T1000 (cell line): ENCODE results near the gene THAP4.
A peak's percentile ranks its signal among the peaks of the same experiment; 100 is the strongest.

ENCODE experiments used
- DNase-seq: peaks from one replicate; lab custom pipeline; 2025; ENCODE audit warnings: mixed read lengths; lab: John Stamatoyannopoulos, UW

Gene THAP4

DNA sequence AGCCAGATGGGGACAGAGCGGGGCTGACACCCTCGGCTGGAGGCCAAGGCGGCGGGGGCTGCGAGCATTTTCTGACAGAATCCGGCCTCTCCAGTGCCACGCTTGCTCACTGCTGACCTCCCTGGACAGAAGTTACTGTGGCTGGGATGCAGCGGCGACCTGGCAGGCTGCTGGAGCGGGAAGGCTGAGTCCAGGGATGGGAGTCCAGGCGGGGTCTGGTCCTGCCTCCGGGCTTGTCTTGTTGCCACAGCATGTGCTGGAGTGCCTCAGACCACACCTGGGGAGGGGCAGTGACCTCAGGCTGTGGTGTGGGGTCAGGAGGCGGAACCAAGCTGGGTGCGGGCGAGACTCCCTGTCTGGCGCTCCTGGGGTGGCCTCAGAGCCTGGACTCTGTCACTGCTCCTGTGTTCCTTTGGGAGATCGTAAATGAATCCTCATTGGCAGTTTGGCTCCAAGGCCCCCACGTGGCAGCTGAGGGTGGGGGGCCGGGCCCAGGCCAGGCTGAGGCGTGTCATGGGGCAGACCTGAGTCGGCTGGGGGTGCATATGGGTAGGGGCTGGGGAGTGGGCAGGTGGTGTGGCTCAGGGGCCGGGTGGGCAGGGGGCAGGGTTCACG, 72.9 kb downstream of the THAP4 start:
- DNase-seq, result no peak

DNA sequence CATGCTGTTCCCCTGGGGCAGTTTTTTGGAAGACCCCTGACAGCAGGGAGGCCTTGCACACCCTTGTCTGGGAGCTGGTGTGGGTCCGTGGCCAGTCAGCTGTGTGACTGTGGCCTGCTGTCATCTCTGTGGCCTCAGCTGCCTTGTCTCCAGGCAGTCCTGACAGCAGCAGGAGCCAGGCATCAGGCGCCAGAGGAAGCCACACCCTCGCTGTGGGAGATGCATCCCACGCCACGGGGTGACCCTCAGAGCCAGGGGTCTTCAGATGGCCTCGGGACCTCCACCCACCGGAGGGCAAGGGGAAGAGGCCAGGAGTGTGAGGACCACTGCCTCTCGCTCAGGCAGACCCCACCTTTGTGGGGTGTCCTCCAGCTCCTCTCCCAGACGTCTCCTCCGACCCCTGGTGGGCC, 73.4 kb downstream of the THAP4 start:
- no peak for DNase-seq

DNA sequence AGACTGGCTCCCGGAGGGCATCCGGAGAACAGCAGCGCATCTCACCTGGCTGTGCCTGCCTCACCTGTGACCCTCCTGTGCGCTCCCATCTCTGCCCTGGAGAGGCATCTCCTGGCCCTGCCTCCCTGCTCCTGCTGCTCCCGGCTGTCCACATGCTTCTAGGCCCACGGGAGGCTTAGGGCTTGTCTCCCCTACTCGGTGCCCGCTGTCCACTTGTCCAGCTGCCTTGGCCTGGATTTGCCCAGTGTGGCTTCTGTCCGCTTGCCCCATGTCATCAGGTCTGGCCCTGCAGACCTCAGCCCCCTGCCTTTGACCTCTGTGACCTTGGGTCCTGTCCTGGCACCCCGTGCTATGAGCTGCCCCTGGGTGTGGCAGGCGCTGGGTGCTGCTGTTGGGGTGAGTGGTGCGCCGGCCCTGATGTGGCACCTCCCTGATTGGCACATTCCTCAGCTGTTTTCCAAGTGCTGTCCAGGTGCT, 73.9 kb downstream of the THAP4 start:
- no peak for DNase-seq

DNA sequence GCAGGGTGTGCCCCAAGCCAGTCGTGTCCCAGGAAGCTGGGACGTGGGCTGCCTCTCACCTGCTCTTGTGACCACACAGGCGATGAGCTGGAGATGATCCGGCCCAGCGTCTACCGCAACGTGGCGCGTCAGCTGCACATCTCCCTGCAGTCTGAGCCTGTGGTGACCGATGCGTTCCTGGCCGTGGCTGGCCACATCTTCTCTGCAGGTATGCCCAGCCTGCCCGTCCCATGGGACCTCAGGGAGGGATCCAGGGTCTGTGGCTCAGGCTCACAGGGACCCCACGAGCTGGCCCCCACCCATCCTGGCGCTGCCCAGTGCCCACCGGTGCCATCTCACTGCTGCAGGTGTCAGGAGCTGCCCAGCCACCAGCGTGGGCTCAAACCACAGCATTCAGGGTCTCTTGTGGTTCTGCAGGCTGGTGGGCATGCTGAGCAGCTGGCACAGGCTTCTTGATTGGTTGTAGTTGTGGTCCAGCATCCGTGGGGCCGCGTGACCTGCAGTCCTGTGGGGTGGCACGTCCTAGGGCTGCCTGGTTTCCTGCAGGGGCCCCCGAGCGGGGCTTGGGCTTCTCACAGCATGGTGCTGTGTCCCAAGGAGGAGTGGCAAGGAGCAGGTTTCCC, 74.6 kb downstream of the THAP4 start:
- no peak for DNase-seq

DNA sequence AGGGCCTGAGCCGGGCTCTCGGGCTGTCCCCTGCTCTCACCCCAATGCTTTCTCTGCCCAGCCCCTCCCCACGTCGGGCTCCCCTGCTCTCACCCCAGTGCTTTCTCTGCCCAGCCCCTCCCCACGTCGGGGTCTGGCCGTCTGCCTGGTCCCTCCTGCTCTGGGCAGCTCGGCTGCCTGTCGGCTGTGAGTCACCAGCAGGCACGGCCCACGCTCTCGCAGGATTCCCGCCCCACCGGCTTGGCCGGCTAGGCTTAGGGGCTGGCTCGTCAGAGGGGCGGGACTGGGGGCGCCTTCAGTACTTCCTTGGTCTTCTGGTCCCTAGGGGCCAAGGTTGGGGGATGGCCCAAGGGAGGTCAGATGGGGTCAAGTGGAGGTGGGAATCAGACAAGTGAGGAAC, 75.1 kb downstream of the THAP4 start:
- peak; percentile 54 for DNase-seq

DNA sequence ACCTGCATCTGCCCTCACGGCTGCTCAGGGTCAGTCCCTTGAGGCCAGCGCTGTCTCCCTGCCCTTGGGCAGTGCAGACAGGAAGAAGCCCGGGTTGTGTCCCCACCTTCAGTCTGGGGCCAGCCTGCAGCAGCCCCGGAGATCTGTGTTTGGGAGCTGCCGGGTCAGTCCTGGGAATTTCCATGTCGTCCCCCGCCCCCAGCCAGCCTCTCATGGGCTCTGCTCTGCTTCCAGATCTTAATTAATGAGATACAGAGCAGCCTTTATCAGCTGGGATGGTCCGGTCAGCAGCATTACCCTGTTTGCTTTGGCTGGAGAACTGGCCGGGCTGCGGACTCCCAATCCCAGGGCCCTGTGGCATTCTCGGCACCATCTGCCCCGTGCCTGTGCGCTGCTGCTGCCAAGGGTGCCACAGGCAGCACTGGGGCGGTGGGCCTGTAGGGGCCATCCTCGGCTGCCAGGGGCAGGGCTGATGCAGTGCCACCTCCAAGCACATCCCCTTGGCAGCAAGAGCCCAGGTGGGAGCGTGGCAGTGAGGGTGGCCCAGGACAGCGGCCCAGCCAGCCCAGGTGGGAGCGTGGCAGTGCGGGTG, 76.0 kb downstream of the THAP4 start:
- no peak for DNase-seq

DNA sequence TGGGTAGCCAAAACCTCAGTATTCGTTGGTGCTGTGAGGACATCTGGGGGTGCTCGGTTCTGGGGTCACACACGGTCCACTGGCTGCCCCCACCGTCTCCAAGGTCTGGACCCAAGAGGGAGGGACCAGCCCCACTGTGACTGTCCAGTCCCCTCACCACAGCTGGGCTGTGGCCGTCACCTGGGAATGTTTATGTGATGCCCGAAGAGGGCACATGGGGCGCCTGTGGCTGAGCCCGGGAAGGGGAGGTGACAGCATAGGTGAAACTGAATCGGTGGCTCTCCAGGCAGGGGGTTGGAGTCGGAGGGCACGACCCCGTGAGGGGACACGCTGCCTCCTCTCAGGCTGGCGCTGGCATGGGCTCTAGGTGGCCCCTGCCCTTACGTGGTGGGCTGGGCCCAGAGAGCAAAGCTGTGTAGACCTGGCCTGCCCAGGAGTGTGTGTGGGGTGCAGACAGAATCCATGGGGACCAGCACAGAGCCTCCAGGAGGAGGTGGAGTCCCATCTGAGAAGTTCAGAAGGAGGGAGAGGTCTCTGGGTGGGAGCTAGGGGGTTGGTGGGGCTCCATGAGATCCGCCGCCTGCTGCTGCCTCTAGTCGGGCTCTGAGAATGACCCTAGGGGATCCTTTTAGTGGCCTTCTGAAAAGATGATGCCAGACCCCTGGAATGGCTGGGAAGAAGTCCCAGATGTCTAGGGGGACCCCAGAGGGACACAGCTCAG, 76.6 kb downstream of the THAP4 start:
- no peak for DNase-seq

DNA sequence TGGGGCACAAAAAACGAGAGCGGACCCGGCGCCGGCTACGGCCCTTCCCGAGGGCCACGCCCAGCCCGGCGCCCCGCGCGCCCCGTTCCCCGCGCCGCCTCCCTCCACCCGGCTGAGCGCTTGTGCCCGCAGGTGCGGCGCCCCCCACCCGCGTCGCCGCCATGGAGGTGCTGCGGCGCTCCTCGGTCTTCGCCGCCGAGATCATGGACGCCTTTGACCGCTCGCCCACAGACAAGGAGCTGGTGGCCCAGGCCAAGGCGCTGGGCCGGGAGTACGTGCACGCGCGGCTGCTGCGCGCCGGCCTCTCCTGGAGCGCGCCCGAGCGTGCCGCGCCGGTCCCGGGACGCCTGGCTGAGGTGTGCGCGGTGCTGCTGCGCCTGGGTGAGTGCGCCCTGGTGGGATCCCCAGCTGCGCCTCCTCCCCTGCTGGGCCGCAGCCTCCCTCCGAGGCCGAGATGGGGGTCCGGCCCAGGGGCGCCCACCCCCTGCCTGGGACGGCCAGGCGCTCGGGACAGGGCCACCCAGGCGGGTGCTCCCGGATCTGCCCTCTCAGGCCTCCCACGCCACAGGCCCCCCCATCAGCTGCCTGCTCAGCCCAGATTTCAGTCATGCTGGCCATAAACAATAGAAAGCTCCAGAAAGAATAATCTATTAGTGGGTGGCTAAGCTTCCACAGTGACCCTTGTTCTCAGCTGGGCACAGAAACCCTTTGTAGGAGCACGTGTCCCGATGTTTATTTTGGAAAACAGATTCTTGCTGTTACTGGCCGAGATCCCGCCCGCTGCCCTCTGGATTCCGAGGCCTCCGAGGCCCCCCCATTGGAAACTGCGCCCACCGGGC, 77.4 kb downstream of the THAP4 start:
- DNase-seq, result no peak

DNA sequence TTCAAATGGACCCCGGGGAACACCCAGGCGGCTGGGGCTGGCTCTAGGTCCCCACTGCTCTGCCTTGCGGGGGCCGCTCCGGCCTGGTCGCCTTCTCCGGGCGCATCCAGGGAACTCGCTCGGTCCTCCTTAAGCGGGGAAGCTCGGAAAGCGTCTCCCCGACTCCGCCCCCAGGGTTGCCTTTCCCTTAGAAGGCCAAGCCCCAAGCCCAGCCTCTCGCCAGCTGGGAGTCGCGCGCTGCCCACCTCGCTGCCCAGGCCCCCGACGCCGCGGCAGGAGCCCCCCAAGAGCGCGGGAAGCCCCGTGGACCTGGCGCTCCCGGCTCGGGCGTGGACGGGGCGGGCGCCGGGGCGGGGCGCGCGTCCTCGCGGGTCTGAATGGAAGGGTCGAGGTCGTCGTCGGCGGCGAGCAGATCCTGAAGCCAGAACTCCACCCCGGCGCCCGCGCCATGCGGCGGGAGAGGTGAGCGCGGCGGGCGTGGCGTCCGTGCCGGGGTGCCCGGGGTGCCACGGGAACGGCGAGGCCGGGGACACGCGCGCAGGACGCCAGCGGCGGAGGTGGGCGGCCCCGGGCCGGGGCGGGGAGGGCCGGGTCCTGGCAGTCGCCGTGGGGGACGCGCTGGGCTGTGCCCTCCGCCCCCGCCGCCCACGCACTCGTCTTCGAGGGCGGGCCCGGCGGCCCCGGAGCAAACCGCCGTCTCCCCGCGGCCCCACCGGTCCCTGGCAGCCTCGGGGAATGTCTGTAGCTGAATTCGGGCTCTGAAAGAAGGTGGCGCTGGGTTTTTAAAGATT, 78.2 kb downstream of the THAP4 start, which contains the start of gene BOK:
Gene BOK (plus strand): TSS at position 214 of the 791 bp plus-strand sequence. CDS start 739 bp downstream, outside the sequence.
- DNase-seq, result peak; percentile 60

DNA sequence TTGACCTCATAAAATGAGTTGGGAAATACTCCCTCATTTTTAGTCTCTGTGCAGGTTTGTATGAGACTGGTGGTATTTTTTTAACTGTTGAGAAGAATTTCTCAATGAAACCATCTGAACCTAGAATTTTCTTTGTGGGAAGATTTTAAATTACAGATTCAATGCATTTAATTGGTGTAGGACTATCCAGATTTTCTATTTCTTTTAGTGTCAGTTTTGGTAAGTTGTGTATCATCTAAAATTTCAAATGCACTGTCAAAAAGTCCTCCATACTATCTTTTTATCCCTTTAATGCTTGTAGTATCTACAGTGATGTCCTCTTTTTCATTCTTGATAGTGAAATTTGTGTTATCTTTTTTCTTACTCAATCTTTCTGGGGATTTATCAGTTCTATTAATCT, 80.2 kb downstream of the THAP4 start:
- no peak for DNase-seq

DNA sequence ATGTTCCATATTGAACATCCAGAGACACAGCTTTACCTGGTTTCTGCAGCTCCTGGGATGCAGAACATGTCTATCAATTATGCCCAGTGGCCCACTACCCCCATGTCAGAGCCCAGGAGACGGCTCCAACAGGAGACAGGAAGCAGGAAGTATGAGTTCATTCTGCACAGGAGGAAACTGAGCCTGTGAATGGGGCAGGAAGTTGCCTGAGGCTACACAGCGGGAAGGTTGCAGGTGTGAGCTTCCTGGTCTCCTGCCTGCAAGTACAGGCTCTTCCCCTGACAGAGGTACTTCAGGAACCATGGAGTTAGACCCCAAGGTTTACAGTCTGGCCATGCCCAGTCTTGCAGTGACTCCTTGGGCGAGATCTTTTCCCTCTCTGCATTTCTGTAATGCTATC, 81.2 kb downstream of the THAP4 start:
- DNase-seq, result no peak

DNA sequence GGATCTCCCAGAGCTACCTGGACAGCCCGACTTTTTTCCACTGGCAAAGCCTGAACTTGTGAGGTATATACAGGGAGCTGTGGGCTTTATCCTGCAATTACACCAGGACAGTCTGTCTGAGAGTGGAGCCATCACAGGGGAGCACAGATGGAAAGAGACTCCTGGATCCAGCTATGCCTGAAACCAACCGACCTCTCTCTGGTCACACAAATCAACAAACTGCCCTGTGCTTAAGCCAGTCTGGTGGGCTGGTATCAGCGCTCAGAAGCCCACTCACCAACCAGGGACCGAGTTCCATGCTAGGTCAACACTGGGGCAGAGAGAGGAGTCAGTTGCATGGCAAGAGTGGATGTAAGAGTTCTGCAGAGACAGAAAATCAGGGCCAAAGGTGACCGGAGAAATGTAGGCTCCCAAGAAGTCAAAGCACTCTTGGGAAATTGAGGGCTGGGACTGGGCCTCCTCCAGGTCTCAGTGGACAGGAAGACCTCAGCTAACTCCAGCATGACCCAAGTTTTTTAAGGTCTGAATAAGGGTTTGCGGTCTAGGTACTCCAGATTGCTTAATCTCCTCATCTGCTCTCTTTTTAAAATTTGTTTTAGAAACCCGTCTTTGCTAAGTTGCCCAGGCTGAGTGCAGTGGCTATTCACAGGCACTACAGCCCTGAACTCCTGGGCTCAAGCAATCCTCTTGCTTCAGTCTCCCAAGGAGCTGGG, 82.2 kb downstream of the THAP4 start:
- no peak for DNase-seq

DNA sequence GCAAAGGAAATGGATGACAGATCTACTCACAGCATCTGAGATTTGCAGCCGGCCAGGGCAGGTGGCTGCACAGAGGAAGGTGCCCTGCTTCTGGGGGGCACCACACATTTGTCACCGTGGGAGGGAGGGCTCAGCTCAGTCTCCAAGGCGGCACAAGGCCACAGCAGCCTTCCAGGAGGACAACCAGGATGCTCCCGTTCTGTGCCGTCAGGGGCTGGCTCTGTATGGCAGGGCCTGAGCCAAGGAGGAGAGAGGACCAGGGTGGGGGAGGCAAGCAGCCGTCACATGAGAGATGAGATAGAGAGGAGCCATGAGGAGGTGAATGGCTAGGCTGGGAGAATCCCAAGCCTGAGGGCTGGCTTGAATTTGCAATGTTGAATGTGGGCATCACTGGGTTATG, 83.0 kb downstream of the THAP4 start:
- DNase-seq, result no peak

DNA sequence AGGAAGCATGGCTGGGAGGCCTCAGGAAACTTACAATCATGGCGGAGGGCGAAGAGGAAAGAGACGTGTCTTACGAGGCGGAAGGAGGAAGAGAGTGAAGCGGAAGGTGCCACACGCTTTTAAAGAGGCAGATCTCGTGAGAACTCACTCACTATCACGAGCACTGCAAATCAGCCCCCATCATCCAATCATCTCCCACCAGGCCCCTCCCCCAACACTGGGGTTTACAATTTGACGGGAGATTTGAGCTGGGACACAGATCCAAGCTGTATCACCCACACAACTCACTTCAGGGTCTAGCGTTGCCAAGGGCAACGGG, 83.5 kb downstream of the THAP4 start:
- DNase-seq, result no peak

DNA sequence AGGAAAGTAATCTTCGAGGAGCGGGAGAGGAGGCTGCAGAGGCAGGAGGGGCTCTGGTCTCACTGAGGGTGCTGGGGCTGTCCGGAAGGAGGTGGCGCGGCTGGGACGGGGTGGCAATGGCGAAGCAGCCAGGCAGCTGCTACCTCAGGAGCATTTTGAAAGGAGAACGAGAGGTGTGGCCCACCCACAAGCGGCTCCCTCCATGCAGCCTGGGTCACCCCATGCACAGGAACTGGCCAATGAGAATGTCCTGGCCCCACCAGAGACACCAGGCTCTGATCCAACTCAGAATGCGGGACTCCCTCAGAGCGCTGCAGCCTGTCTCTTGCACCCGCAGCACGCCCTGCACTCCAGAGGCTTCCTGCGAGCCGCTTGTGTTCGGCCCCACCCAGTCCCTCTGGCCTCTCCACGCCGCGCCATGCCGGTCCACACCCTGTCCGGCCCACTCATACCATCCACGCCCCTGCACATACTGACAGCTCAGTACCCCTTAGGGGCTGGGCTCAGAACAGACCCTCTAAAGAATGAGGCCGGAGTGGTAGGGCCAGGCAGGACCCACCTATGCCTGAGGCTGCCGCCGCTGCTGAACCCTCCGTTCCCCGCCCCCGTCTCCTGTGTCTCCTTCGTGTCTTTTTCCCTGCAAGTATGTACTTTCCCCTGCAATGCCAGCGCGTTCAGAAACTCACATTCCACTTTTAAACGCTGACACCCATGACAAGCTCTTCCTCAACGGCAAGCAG, 84.8 kb downstream of the THAP4 start:
- DNase-seq, result no peak

DNA sequence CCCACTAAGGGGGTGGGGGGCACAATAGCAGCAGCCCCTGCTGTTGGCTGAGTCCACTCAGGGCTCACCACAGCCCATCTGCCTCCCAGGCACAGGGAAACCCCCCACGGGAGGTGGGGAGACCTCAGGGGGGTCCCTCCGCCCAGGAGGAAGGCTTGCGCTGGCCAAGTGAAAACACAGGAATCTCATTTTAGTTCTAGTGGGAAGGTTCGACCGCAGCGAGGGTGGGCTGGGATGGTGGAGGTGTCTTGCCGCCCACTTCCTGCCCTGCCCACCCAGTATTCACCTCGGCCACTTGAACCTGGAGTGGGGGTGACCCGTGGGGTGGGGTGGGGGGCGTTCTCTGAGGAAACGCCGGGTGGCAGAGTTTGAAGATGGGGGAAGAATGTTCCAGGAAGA, 85.4 kb downstream of the THAP4 start:
- no peak for DNase-seq

DNA sequence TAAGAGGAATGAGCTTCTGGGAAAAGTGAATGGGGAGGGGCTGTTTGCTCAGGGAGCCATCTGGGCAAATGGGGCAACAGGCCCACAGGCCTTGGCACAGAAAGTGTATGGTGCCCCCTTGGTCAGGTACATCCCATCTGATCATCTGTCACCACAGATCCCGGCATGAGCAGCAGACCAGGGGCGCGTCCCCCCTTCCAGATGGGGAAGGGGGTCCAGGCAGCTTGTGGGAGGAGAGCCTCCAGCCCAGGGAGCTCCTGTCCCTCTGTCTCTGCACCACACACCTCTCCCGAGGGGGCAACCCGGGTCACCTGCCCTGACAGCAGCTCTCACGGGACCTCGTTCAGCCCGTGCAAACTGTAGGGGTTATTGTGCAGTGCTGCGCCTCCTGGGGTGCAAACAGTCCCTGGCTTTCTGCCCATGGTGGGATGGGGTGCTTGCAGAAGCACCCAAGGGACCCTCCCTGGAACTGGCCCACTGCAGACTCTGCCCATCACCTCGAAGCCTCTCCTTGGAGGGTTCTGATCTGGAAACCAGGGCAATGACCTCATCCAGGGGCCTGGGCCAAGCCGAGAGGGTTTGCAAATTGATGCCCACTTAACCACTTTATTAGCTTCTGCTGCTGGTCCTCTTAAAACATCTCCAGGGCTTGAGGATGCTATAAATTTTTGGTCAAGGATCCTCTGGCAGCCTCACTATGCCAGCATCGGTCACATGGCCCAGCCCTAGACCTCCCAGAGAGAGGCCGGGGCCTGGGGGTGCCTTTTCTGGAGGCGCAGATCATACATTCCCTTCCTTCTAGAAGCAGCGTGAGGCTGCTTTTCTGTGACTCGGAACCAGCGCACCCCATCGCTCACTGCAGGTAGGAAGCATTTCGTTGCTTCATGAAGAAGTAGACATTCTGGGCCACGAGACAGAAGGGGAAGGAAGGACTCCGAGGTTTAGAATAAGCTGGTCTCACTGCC, 86.1 kb downstream of the THAP4 start:
- DNase-seq, result no peak

DNA sequence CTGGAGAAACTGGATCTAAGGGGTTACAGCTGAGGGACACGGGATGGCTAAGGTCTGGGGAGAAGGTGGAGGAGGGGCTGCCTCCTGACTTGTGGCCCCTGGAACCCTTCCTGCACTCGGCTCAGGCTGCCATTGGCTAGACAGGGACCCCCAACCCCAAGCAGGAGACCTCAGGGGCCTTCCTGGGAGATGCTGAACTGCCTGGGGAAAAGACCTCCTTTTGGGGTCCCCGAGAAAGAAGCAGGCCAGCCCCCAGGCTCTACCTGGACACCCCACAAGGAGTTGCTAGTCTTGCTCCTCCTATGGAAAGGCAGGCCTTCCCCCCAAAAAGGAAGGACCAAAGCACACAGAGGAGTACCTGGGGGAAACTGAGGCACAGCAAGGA, 88.5 kb downstream of the THAP4 start:
- DNase-seq, result no peak
